OCI-LY1 (cell line): Measurements from ENCODE around the gene ASGR1.

Source experiments
- H2AFZ ChIP-seq: fragments of 200-600 bp; sonication (generic), shearing (Covaris generic); 2 replicates; pipeline ENCODE4 v1.6.0; 2014; ENCODE audit warnings: antibody characterized with exemption, mild to moderate bottlenecking, low read length
- H3F3A ChIP-seq: fragments of 200-600 bp; sonication (generic), shearing (Covaris generic); 2 replicates; pipeline ENCODE4 v1.6.0; 2014; ENCODE audit warnings: mild to moderate bottlenecking, antibody characterized with exemption, low read length, moderate library complexity; ENCODE audit not compliant: insufficient read depth
- H3K27ac ChIP-seq: fragments of 200-600 bp; sonication (generic); 2 replicates; pipeline ENCODE4 v1.5.1; 2014; ENCODE audit warnings: low read length, mixed run types, mild to moderate bottlenecking, low read depth; ENCODE audit not compliant: poor library complexity, severe bottlenecking
- H3K27me3 ChIP-seq: fragments of 200-600 bp; sonication (generic); 2 replicates; pipeline ENCODE4 v1.6.0; 2014; ENCODE audit warnings: antibody characterized with exemption, mild to moderate bottlenecking, low read length, moderate library complexity; ENCODE audit not compliant: insufficient read depth
- H3K36me3 ChIP-seq: fragments of 200-600 bp; sonication (generic); 2 replicates; pipeline ENCODE4 v1.6.1; 2014; ENCODE audit warnings: mild to moderate bottlenecking, antibody characterized with exemption, low read length, moderate library complexity, mixed read lengths; ENCODE audit not compliant: insufficient read depth
- H3K4me1 ChIP-seq: fragments of 200-600 bp; sonication (generic); 2 replicates; pipeline ENCODE4 v1.5.1; 2014; ENCODE audit warnings: mild to moderate bottlenecking, low read length, moderate library complexity; ENCODE audit not compliant: insufficient read depth, severe bottlenecking
- H3K4me2 ChIP-seq: fragments of 200-600 bp; sonication (generic), shearing (Covaris generic); 2 replicates; pipeline ENCODE4 v1.6.1; 2014; ENCODE audit warnings: low read length
- H3K4me3 ChIP-seq: fragments of 200-600 bp; sonication (generic); 2 replicates; pipeline ENCODE4 v1.5.1; 2014; ENCODE audit warnings: low read length, low read depth, mild to moderate bottlenecking, mixed read lengths; ENCODE audit not compliant: poor library complexity, severe bottlenecking
- H3K79me2 ChIP-seq: fragments of 200-600 bp; shearing (Covaris generic); 2 replicates; pipeline ENCODE4 v1.6.1; 2016; ENCODE audit warnings: mixed run types, low read length, mixed read lengths; ENCODE audit not compliant: insufficient read depth
- H3K9ac ChIP-seq: fragments of 200-600 bp; sonication (generic), shearing (Covaris generic); 2 replicates; pipeline ENCODE4 v1.6.1; 2014; ENCODE audit warnings: mild to moderate bottlenecking, low read length, mixed read lengths
- H3K9me2 ChIP-seq: fragments of 200-600 bp; sonication (generic), shearing (Covaris generic); 2 replicates; pipeline ENCODE4 v1.6.1; 2014; ENCODE audit warnings: low read depth, mild to moderate bottlenecking, low read length, mixed read lengths
- H3K9me3 ChIP-seq: fragments of 200-600 bp; shearing (Covaris generic); 2 replicates; pipeline ENCODE4 v1.6.1; 2014; ENCODE audit warnings: low read length, mixed read lengths
- H4K20me1 ChIP-seq: fragments of 200-600 bp; sonication (generic), shearing (Covaris generic); 2 replicates; pipeline ENCODE4 v1.6.0; 2016; ENCODE audit warnings: mild to moderate bottlenecking, low read length; ENCODE audit not compliant: insufficient read depth
- EZH2 ChIP-seq: fragments of 200-600 bp; sonication (generic), shearing (Covaris generic); IDR thresholded peaks from 2 replicates; pipeline ENCODE4 v1.8.0; 2017; ENCODE audit warnings: borderline replicate concordance, mixed run types, mild to moderate bottlenecking, antibody characterized with exemption, low read length, moderate library complexity, mixed read lengths
- TF ChIP-seq, protein P1 (sequence below): fragments of 200-600 bp; sonication (generic), shearing (Covaris generic); IDR thresholded peaks from 2 replicates; pipeline ENCODE4 v1.5.1; 2017; ENCODE audit warnings: mild to moderate bottlenecking, antibody characterized with exemption, low read length, moderate library complexity, mixed read lengths

Gene ASGR1

DNA sequence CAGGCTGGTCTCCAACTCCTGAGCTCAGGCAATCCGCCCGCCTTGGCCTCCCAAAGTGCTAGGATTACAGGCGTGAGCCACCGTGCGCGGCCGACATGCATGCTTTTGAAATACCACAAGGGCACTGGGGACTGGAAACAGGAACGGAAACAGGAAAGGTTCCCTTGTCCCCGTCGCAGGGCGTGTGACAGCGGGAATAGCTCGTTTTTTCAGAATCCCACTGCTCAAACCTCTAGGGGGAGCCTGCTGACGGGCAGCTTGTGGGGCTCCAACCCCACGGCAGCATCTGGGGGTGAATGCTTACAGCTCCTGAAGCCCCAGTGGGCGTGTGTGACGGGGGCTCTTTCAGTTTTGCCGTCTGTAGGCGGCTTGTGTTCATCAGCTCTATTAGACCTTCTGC, 45.7 kb downstream of the ASGR1 start:
- Histone ChIP-seq H3K9me3 (no peaks in the 10 kb centered on the region), H3K27ac (no peak overlapping the region), H3K79me2 (no peaks in the 10 kb centered on the region), H2AFZ (no peak overlapping the region), H3K4me2 (no peak overlapping the region), H3K36me3 (no peaks in the 10 kb centered on the region), H3K9me2 (no peaks in the 10 kb centered on the region), H3K4me1 (peaks cover 5% of the 10 kb centered on the region), H3K27me3 (peaks cover 5% of the 10 kb centered on the region), H4K20me1 (no peaks in the 10 kb centered on the region), H3F3A (no peaks in the 10 kb centered on the region), H3K9ac (no peak overlapping the region), H3K4me3 (no peak overlapping the region)
- no peak for TF ChIP-seq EZH2
- TF ChIP-seq, protein P1, sequence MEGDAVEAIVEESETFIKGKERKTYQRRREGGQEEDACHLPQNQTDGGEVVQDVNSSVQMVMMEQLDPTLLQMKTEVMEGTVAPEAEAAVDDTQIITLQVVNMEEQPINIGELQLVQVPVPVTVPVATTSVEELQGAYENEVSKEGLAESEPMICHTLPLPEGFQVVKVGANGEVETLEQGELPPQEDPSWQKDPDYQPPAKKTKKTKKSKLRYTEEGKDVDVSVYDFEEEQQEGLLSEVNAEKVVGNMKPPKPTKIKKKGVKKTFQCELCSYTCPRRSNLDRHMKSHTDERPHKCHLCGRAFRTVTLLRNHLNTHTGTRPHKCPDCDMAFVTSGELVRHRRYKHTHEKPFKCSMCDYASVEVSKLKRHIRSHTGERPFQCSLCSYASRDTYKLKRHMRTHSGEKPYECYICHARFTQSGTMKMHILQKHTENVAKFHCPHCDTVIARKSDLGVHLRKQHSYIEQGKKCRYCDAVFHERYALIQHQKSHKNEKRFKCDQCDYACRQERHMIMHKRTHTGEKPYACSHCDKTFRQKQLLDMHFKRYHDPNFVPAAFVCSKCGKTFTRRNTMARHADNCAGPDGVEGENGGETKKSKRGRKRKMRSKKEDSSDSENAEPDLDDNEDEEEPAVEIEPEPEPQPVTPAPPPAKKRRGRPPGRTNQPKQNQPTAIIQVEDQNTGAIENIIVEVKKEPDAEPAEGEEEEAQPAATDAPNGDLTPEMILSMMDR, result peak; percentile 34

DNA sequence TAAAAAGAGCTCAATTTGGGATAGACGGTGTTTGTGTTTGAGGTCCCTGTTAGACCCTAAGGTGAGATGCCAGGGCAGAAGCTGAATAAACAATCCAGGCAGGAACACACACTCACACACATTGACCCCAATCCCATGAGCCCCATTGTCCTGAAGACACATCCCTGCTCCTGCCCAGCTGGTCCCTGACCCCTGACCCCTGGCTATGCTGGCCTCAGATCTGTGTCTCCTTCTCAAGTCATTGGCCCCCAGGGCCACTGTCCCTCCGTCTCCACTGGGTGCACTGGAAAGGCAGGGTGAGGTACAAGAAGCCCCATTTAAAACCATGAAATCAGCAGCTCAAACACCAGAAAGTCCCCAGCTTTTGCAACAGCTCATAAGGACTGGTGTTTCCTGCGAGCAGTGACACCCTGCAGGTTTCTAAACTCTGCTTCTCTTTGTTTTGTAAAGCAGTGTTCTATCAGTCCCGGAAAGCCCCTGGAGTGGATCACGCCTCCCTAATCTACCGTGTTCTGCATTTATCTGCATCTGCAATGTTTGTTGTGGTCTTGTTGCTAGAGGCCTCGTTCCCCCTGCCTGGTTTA, 46.6 kb downstream of the ASGR1 start:
- Histone ChIP-seq H3K27me3 (peaks cover 5% of the 10 kb centered on the region), H3K36me3 (no peaks in the 10 kb centered on the region), H3K9ac (no peak overlapping the region), H3K79me2 (no peaks in the 10 kb centered on the region), H2AFZ (no peak overlapping the region), H3K4me2 (no peak overlapping the region), H3K9me2 (no peaks in the 10 kb centered on the region), H3F3A (no peaks in the 10 kb centered on the region), H4K20me1 (no peaks in the 10 kb centered on the region), H3K27ac (no peak overlapping the region), H3K4me1 (peaks cover 5% of the 10 kb centered on the region), H3K9me3 (no peaks in the 10 kb centered on the region), H3K4me3 (no peak overlapping the region)
- TF ChIP-seq, protein P1, result no peak
- no peak for TF ChIP-seq EZH2

DNA sequence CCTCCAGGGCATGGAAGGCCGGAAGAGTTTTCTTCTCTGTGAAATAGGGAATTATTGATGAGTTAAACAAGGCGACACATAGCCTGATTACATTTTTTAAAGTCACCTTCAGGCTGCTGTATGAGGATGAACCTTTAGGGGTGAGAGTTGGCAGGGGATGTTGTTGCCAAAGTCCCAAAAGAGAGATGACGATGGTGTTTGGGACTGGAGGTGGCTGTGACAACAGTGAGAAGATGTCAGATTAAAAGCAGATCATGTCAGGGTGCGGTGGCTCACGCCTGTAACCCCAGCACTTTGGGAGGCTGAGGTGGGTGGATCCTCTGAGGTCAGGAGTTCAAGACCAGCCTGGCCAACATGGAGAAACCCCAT, 47.8 kb downstream of the ASGR1 start:
- no peak overlapping the region for H3K9ac ChIP-seq
- no peaks in the 10 kb centered on the region for H3K79me2 ChIP-seq
- no peaks in the 10 kb centered on the region for H3K9me3 ChIP-seq
- H3F3A ChIP-seq, result no peaks in the 10 kb centered on the region
- no peaks in the 10 kb centered on the region for H3K9me2 ChIP-seq
- no peak overlapping the region for H3K4me2 ChIP-seq
- no peaks in the 10 kb centered on the region for H4K20me1 ChIP-seq
- H3K27ac ChIP-seq, result no peak overlapping the region
- H3K36me3 ChIP-seq, result no peaks in the 10 kb centered on the region
- no peak overlapping the region for H2AFZ ChIP-seq
- no peak overlapping the region for H3K4me3 ChIP-seq
- peaks cover 5% of the 10 kb centered on the region for H3K4me1 ChIP-seq
- peaks cover 5% of the 10 kb centered on the region for H3K27me3 ChIP-seq
- TF ChIP-seq, protein P1, result no peak
- TF ChIP-seq EZH2, result no peak
